Measurements from ENCODE around the gene SLC38A4.

DNA sequence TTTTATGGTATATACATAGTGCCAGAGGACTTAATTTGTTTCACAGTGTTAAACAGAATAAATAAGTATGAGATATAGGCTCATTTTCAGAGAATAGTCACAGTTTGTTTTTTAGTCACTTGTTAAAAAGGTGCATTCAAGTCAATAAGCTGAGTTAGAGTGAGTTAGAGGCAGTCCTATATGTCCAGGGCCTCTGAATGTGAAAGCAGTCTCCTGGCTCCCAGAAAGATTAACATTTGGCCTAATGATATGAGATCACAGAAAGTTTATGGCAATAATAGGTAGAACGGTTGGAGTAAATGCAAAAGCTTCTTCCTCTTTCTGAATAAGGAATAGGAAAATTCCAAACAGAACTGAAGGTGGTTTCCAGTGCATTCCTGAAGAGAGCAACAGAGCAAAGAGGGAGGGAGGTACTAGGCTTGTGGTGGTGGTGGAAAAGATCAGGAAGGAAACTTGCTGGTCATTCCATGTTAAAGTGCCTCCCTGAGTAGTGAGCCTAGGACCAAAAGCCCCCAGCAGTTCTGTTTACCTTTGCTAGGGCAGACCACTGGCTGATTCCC lies 54.4 kb downstream of the SLC38A4 start:
- TF ChIP-seq POLR2A (IDR thresholded peaks at IDR 0.05), result no peak
- TF ChIP-seq EP300 (IDR thresholded peaks at IDR 0.05), result no peak
- TF ChIP-seq POLR2AphosphoS5 (IDR thresholded peaks at IDR 0.05), result no peak
